ENCODE data around the gene KRTAP5-10.
"Not testable (repeated sequence)": the region's sequence is repeated elsewhere in the genome, so short reads cannot be mapped to it uniquely, and the experiment has no call there.

The KRTAP5-10 gene

DNA sequence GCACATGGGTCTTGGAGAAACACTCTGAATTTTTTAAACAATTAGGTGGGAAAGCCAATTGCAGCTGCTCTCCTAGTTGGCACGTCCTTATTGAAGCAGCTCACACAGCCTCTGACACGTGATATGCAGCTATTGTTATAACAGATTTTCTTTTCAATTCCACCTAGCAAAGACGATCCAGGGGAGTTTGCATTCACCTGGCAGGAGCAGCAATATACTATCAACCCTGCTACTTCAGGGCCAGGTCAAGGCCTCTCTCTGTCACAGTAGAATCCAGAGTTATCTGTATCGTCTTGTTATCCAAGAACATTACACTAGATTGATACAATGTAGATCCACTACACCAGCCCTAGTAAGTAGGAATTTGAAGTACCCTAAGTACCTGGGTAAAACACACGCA is 9.1 kb downstream of the KRTAP5-10 start:
- DNase-seq = no peak

- no peak for DNase-seq
These were observed 10.5 kb downstream of the KRTAP5-10 start for GRCh38 chr11:71575723-71576424.

- not testable (repeated sequence) for DNase-seq
These were observed 11.5 kb downstream of the KRTAP5-10 start for GRCh38 chr11:71576688-71577465.

- DNase-seq = no peak
These were observed 12.2 kb downstream of the KRTAP5-10 start for GRCh38 chr11:71577469-71578004.

- not testable (repeated sequence) for DNase-seq
These were observed 14.2 kb downstream of the KRTAP5-10 start for GRCh38 chr11:71579513-71579912.

GRCh38 chr11:71580057-71581003 is 15.0 kb downstream of the KRTAP5-10 start:
- no peak for DNase-seq

DNA sequence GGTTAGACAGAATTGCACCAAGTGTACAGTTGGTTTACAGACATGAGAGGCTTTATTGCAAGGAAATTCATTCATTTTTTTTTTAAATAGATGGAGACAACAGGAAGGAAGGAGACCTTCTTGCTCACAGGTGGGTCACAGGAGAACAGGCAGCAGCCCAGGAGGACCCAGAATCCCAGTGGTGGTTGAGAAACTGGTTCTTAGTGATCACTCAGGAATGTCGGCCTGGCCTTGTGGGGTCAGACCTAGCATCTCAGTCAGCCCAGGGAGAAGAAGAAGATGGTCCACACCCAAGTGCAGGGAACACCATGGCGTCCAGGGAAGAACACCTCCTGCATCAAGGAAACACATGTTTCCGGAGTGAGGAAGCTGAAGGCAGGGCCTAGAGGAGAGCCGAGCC is 16.5 kb downstream of the KRTAP5-10 start:
- DNase-seq = no peak

- DNase-seq = no peak
These were observed 17.0 kb downstream of the KRTAP5-10 start, which contains the start of gene KRTAP5-11 for GRCh38 chr11:71582309-71582895. TSS of gene KRTAP5-11 (minus strand) at chr11:71582875. CDS start at chr11:71582837, 38 bp downstream.

- not testable (repeated sequence) for DNase-seq
These were observed 17.6 kb downstream of the KRTAP5-10 start for GRCh38 chr11:71582969-71583368.

- DNase-seq = not testable (repeated sequence)
These were observed 20.3 kb downstream of the KRTAP5-10 start for GRCh38 chr11:71585673-71586072.

DNA sequence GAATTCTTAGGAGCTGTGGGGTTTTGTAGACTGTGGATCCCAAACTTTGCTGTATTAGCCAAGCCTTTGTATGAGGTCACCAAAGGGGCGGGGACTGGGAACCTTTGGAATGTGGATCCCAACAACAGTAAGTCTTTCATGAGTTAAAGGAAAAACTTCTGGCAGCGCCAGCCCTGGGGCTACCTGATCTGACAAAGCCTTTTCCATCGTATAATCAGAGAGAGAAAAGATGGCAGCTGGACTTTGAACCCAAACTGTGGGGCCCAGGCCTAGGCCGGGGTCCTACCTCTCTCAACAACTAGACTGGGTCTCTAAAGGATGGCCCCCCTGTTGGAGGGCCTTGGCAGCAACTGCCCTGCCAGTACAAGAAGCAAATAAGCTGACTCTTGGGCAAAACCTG is 23.0 kb downstream of the KRTAP5-10 start:
- DNase-seq = not testable (repeated sequence)

- peak in 2 of 5 experiments; percentile 42 to 53 for DNase-seq
These were observed 23.6 kb downstream of the KRTAP5-10 start for GRCh38 chr11:71588822-71589545.

DNA sequence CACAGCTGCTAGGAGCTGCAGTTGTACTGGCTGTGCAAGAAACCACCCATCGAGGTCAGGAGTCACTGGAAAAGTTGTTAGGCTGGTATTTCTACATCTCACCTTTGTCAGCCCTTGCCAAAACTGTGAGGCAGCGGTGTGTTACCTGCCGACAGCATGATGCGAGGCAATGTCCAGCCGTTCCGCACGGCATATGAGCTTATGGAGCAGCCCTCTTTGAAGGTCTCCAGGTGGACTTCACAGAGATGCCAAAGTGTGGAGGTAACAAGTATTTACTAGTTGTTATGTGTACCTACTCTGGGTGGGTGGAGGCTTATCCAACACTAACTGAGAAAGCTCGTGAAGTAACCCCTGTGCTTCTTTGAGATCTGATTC is 24.2 kb downstream of the KRTAP5-10 start:
- not testable (repeated sequence) for DNase-seq

DNA sequence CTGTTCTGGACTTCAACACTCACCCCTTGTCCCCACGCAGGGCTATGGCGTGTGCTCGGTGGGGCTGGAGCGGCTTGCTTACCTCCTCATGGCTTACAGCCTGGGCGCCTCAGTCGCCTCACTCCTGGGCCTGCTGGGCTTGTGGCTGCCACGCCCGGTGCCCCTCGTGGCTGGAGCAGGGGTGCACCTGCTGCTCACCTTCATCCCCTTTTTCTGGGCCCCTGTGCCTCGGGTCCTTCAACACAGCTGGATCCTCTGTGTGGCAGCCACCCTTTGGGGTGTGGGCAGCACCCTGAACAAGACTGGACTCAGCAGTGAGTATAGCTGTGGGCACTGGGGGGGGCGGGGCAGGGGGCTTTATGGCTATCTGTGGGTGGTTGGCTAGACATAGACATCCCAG is 37.9 kb downstream of the KRTAP5-10 start:
- DNase-seq = not testable (repeated sequence)

DNA sequence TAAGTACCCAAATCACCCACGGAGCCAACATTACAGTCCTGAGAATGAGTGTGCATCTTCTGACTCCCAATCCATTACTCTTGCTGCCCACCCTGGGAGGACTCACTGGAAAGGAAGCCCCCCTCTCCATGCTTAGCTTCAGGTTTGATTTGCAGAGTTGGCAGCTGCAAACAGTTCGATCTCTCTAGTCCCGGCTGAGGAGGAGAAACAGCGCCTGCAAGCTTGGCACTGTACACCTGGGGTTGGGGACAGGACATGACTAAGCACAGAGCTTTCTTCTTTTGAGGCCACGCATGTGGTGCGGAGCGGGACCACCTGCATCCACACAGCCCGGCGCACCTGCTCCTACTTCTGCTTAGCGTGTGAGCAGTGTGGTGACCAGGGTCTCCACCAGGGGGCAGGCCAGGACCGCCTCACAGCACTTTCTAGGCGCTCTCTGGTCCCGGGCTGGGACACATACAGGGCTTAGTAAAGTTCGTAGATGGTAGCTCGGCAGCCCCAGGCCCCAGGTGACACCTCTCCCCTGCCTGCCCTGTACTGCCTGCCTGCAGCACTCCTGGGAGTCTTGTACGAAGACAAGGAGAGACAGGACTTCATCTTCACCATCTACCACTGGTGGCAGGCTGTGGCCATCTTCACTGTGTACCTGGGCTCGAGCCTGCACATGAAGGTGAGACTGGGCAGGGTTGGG is 39.6 kb downstream of the KRTAP5-10 start:
- DNase-seq = not testable (repeated sequence)

DNA sequence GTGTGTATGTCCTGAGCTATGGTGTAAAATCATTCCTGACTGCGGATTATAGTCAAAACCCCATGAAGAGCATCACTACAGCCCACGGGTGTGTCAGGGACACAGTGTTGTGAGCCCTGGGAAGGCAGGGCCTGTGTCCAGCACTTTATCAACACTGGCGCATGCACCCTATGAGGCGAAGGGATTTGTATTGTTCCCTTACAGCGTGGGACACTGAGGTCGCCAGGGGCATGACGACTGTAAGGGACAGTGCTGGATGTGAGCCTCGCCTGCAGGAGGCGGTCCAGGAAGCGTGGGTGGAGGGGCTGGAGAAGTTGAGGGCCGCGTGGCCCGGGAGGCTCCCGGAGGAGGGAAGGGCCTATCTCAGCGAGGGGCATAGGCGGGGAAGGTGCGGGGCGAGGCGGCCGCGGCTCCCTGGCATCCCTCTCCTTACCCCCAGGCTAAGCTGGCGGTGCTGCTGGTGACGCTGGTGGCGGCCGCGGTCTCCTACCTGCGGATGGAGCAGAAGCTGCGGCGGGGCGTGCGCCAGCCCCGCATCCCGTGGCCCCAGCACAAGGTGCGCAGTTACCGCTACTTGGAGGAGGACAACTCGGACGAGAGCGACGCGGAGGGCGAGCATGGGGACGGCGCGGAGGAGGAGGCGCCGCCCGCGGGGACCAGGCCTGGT is 41.6 kb downstream of the KRTAP5-10 start:
- not testable (repeated sequence) for DNase-seq

DNA sequence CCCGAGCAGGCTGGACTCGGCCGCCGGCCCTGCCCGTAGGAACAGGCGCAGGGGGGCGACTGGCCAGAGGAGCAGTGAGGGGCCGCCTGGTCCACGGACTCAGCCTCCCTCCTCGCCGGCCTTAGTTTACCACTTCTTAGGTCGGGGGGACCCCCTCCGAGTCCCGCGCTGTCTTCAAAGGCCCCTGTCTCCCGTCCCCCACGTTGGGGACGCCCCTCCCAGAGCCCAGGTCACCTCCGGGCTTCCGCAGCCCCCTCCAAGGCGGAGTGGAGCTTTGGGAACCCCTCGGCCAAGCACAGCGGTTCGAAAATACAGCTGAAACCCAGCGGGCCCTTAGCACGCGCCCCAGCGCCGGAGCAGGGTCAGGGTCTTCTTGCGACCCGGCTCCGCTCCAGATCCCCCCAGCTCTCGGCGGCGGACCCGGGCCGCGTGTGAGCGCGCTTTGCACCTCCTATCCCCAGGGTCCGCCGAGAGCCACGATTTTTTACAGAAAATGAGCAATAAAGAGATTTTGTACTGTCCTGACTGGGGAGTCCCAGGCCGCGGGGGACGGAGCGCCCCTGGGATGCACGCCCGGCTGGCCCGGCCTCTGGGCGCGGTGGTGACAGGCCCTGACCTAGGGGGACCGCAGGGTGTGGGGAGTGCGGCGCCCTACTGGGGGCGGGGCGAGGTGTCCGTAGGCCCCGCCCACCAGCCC is 42.3 kb downstream of the KRTAP5-10 start:
- DNase-seq = not testable (repeated sequence)

GRCh38 chr11:71608272-71608671 is 42.9 kb downstream of the KRTAP5-10 start:
- not testable (repeated sequence) for DNase-seq

DNA sequence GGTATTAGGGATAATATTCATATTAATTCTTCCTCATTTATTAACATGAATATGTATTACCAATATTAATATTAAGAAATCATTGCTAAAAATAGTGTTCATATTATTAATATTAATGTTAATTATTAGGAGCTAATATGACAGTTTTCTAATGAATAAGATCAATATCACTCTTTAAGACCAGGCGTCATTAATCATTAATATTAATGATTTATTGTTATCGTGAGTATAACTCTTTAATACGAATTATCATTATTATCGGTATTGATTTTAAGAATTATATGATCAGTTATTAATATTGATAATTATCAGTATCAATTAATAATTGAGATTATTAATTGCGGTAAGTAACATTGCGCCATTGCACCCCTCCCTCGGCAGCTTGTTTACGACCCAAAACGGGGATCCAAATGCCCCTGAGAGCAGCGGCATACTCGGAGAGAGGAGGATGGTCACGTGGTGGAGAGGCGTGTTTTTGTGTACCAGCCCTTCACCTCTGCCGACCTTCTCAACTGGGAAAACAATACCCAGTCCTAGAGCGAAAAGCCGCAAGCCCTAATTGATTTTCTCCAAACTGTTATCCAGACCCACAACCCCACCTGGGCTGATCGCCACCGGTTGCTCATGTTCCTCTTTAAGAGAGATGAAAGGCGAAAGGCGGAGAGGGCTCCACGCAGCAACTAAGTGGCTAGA is 46.0 kb downstream of the KRTAP5-10 start:
- not testable (repeated sequence) for DNase-seq
